Measurements from ENCODE around the gene GPD2.

GPD2 gene

DNA sequence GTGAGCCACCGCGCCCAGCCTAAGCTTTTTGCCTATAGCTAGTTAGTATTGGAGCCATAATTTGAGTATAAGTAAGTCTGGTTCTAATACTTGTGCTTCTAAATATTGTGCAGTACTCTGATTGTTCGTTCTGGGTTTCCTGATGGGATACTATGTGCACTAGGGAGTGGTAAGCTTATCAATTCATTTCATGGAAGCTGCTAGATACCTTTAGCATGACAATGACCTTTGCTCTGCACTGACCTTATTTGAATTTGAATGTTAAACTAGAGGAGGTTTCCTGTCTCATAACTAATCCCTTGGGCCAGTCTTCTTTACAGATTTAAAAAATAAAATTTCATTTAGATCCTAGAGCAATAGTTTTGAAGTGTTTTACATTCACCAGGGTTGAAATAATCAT, 125.1 kb downstream of the GPD2 start:
- Histone ChIP-seq H3K36me3 (ENCODE audit: control insufficient read depth in 2 of 2, insufficient read depth in 1 of 2, low read length in 2 of 2) (peaks cover 0 to 11% of the 10 kb centered on the region in 2 experiments; a peak in 1 of 3 replicates), H3K4me1 (ENCODE audit: control insufficient read depth, insufficient read depth, low read length) (no peaks in the 10 kb centered on the region), H3K9me3 (ENCODE audit: control insufficient read depth, insufficient read depth, low read depth, low read length) (no peaks in the 10 kb centered on the region), H3K4me3 (ENCODE audit: low read depth, low read length) (no peak overlapping the region), H3K27ac (ENCODE audit: extremely low read depth, low read depth, low read length) (no peak overlapping the region)
- ChIA-PET POLR2A (no interaction called here), CTCF (interaction anchor here (0.6 to 1.2 kb wide), 3 partner anchors 17 to 27 kb away, joined by 3 to 6 read pairs (median 3); no protein-coding TSS in a partner anchor)
- TF ChIP-seq OSR2 (tag by site-specific recombination; IDR thresholded peaks at IDR 0.05) = no peak
- no peak for TF ChIP-seq KLF1 (tag by site-specific recombination; IDR thresholded peaks at IDR 0.05)
- TF ChIP-seq, protein P1, sequence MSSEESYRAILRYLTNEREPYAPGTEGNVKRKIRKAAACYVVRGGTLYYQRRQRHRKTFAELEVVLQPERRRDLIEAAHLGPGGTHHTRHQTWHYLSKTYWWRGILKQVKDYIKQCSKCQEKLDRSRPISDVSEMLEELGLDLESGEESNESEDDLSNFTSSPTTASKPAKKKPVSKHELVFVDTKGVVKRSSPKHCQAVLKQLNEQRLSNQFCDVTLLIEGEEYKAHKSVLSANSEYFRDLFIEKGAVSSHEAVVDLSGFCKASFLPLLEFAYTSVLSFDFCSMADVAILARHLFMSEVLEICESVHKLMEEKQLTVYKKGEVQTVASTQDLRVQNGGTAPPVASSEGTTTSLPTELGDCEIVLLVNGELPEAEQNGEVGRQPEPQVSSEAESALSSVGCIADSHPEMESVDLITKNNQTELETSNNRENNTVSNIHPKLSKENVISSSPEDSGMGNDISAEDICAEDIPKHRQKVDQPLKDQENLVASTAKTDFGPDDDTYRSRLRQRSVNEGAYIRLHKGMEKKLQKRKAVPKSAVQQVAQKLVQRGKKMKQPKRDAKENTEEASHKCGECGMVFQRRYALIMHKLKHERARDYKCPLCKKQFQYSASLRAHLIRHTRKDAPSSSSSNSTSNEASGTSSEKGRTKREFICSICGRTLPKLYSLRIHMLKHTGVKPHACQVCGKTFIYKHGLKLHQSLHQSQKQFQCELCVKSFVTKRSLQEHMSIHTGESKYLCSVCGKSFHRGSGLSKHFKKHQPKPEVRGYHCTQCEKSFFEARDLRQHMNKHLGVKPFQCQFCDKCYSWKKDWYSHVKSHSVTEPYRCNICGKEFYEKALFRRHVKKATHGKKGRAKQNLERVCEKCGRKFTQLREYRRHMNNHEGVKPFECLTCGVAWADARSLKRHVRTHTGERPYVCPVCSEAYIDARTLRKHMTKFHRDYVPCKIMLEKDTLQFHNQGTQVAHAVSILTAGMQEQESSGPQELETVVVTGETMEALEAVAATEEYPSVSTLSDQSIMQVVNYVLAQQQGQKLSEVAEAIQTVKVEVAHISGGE (tag by site-specific recombination; conservative IDR thresholded peaks at IDR 0.05; ENCODE audit: low read depth) = no peak
- TF ChIP-seq TRIM28 (IDR thresholded peaks at IDR 0.05; ENCODE audit: borderline replicate concordance, low read length) = no peak
- TF ChIP-seq ZNF792 (tag by site-specific recombination; IDR thresholded peaks at IDR 0.05) = no peak
- TF ChIP-seq ZFP3 (tag by site-specific recombination; IDR thresholded peaks at IDR 0.05; ENCODE audit: low read depth) = no peak
- TF ChIP-seq ZNF830 (tag by site-specific recombination; IDR thresholded peaks at IDR 0.05; ENCODE audit: low read depth) = no peak

DNA sequence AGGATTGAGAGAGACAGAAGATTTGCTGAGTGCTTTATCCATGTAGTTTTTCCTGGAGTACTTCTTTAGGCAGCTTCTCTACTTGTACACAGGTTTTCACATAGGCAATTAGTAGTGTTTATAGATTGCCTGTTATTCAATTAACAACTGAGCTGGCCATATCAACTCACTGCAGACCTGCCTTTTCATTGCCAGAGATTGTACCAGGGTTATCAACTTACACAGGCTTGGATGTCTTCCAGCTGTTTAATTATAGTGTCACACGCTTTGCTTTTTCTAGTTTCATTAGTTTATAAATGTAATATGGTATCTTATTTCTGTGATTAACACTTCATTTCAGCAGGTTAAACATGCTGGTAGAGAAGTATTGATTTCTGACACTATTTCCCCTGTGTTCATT, 125.9 kb downstream of the GPD2 start:
- H3K9me3 ChIP-seq (ENCODE audit: control insufficient read depth, insufficient read depth, low read depth, low read length) = no peaks in the 10 kb centered on the region
- CTCF ChIA-PET = interaction anchor here (0.7 to 1.2 kb wide), 2 partner anchors 22 to 26 kb away, joined by 3 to 6 read pairs; no protein-coding TSS in a partner anchor

More for the DNA sequence above, 125.9 kb downstream of the GPD2 start:
- no peak overlapping the region for H3K27ac ChIP-seq (ENCODE audit: extremely low read depth, low read depth, low read length)
- POLR2A ChIA-PET = no interaction called here
- no peak overlapping the region for H3K4me3 ChIP-seq (ENCODE audit: low read depth, low read length)
- H3K4me1 ChIP-seq (ENCODE audit: control insufficient read depth, insufficient read depth, low read length) = no peaks in the 10 kb centered on the region
- no peak for TF ChIP-seq GLI2 (tag by site-specific recombination; IDR thresholded peaks at IDR 0.05; ENCODE audit: borderline replicate concordance, low read depth)
- TF ChIP-seq, protein P2, sequence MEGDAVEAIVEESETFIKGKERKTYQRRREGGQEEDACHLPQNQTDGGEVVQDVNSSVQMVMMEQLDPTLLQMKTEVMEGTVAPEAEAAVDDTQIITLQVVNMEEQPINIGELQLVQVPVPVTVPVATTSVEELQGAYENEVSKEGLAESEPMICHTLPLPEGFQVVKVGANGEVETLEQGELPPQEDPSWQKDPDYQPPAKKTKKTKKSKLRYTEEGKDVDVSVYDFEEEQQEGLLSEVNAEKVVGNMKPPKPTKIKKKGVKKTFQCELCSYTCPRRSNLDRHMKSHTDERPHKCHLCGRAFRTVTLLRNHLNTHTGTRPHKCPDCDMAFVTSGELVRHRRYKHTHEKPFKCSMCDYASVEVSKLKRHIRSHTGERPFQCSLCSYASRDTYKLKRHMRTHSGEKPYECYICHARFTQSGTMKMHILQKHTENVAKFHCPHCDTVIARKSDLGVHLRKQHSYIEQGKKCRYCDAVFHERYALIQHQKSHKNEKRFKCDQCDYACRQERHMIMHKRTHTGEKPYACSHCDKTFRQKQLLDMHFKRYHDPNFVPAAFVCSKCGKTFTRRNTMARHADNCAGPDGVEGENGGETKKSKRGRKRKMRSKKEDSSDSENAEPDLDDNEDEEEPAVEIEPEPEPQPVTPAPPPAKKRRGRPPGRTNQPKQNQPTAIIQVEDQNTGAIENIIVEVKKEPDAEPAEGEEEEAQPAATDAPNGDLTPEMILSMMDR (tag by site-specific recombination; IDR thresholded peaks at IDR 0.05) = no peak
- peak; percentile 24; the same call in 1 of the 2 replicates for TF ChIP-seq OSR2 (tag by site-specific recombination; IDR thresholded peaks at IDR 0.05)
- TF ChIP-seq FEZF1 (tag by site-specific recombination; IDR thresholded peaks at IDR 0.05) = peak; percentile 70
- TF ChIP-seq WT1 (tag by site-specific recombination; IDR thresholded peaks at IDR 0.05) = no peak
- peak; percentile 74; the same call in 1 of the 2 replicates for TF ChIP-seq SP7 (tag by site-specific recombination; IDR thresholded peaks at IDR 0.05)
- 0 out of 2 replicates have a peak, but pooled peaks have one; percentile 12 for TF ChIP-seq ZNF664 (tag by site-specific recombination; IDR thresholded peaks at IDR 0.05)
- TF ChIP-seq, protein P3, sequence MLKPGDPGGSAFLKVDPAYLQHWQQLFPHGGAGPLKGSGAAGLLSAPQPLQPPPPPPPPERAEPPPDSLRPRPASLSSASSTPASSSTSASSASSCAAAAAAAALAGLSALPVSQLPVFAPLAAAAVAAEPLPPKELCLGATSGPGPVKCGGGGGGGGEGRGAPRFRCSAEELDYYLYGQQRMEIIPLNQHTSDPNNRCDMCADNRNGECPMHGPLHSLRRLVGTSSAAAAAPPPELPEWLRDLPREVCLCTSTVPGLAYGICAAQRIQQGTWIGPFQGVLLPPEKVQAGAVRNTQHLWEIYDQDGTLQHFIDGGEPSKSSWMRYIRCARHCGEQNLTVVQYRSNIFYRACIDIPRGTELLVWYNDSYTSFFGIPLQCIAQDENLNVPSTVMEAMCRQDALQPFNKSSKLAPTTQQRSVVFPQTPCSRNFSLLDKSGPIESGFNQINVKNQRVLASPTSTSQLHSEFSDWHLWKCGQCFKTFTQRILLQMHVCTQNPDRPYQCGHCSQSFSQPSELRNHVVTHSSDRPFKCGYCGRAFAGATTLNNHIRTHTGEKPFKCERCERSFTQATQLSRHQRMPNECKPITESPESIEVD (tag by site-specific recombination; IDR thresholded peaks at IDR 0.05) = peak; percentile 69
- H3K36me3 ChIP-seq (ENCODE audit: control insufficient read depth in 2 of 2, insufficient read depth in 1 of 2, low read length in 2 of 2) = peaks cover 0 to 11% of the 10 kb centered on the region in 2 experiments; a peak in 1 of 3 replicates
